GM12891 (cell line): ENCODE measurements around the gene REC8.

Experiments used
- DNase-seq: peaks from one replicate; pipeline ENCODE4 v3.0.0; 2011; ENCODE audit warnings: low spot score; ENCODE audit not compliant: insufficient read length
- FAIRE-seq: peaks from 2 replicates; lab custom pipeline; 2011; peaks lifted over from hg19 to GRCh38; lab: Jason Lieb, UNC
- PAX5 ChIP-seq: IDR thresholded peaks from 2 replicates; pipeline ENCODE4 v1.6.1; 2011; ENCODE audit warnings: low read length, moderate library complexity, mild to moderate bottlenecking; ENCODE audit not compliant: insufficient read depth, severe bottlenecking
- POLR2A ChIP-seq: IDR thresholded peaks from 2 replicates; pipeline ENCODE4 v1.6.1; 2011; ENCODE audit warnings: low read depth, low read length, control low read depth
- POLR2AphosphoS5 ChIP-seq: IDR thresholded peaks from 2 replicates; pipeline ENCODE4 v1.6.1; 2011; ENCODE audit warnings: low read depth, low read length, control low read depth
- POU2F2 ChIP-seq: IDR thresholded peaks from 2 replicates; pipeline ENCODE4 v1.6.1; 2011; ENCODE audit warnings: low read depth, mild to moderate bottlenecking, control low read depth, low read length, moderate library complexity
- SPI1 ChIP-seq: IDR thresholded peaks from 2 replicates; pipeline ENCODE4 v1.6.1; 2011; ENCODE audit warnings: low read depth, low read length, control low read depth
- TAF1 ChIP-seq: IDR thresholded peaks from 2 replicates; pipeline ENCODE4 v1.6.1; 2011; ENCODE audit warnings: low read depth, low read length, control low read depth

The REC8 gene

DNA sequence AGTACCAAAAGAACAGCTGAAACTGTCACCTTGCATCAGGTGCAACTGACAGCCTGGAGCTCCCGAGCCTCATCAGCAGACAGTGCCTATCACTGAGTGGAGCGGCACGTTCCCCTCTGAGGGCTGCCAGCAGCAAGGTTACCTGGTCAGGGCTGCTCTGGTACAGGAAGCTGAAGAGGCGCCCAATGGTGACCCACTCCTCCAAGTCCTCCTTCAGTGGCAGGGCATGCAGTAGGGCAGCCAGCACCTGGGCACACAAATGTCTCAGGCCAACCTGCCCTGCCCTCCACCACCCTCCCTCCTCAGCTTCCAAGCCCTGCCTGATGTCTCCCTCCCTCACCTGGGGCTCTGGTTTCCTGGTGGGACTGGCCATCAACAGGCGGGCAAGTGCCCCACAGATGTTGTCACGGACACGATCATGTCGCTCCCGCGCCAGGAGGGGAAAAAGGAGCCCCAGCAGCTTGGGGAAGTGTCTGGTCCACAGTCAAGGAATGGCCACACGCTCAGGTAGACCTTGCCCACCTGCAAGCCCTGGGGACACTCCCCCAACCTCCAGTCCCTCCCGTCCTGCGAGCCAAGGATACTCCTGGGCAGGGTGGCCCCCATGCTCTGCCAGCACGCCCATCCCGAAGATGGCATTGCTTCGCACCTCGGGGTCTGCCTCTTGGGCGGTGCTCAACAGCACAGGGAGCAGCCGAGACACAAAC lies 9.6 kb downstream of the REC8 start:
- peak; percentile 47; the same call in 1 of the 2 replicates for TF ChIP-seq POLR2A
- TF ChIP-seq POU2F2: no peak; the same call in none of the 2 replicates
- no peak for TF ChIP-seq PAX5
- FAIRE-seq: no peak
- no peak for DNase-seq

DNA sequence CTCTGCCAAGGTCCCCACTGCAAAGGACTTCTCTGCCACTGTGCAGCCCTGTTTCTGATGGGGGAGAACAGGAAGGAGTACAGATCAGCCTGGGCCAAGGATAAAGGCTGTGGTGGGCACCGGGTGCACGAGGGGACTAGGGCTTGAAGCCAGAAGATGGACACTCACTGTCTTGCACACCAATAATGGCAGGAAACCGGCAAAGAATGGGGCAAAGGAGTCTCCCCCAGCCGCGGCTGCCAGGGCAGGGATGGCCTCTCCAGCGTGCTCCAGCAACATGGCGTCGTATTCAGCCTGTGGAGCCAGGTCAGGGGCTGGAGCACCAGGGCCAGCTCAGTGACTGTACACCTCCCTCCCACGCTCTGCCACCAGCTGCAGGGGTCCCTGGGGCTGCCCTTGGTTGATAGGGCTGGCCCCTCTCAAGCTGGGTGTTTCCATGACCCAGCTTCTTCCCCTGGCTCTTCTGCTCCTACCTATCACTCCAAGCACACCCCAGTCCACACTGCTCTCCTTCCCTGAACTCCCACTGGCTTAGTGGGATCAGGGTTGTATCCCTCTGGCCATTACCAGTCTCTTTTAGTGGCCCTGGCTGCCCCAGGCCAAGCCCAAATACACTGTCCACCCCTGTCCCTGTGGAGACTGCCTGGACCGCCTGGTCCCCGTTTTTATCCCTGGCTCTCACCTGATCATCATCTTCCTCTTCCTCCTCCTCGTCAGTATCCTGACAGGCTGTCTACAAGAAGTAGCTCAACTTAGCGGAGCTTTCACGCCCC lies 10.4 kb downstream of the REC8 start:
- no peak for FAIRE-seq

DNA sequence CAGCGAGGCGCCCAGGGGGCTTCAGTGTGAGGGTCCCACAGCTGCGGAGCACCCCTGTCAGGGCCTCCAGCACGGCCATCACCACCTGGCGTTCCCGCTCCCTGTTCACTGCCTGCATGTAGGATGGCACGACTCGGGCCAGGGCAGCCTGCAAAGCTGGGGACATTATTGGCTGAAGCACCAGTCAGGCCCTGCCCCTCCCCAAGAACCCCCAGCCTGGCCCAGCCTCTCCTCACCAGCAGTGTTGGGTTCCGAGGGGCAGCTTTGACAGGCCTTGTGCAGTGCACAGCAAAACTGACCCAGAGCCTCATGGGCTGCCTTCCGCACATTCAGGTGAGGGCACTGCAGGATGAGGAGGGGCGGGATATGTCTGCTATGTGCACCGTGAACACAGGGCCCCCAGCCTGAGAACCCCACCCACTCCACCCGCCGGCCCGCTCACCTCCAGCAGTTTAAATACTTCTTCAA lies 11.2 kb downstream of the REC8 start:
- FAIRE-seq (no peak), DNase-seq (no peak)
- no peak for TF ChIP-seq TAF1
- peak; percentile 24; the same call in 1 of the 2 replicates for TF ChIP-seq POLR2AphosphoS5
- TF ChIP-seq PAX5: no peak
- TF ChIP-seq POLR2A: no peak; the same call in 1 of the 2 replicates
- TF ChIP-seq SPI1: no peak
- no peak for TF ChIP-seq POU2F2

More for the DNA sequence above, 10.4 kb downstream of the REC8 start:
- TF ChIP-seq PAX5 (no peak), SPI1 (no peak), POLR2AphosphoS5 (peak; percentile 59), POLR2A (peak; percentile 83), POU2F2 (peak; percentile 51; the same call in 1 of the 2 replicates), TAF1 (no peak)
- DNase-seq: no peak

DNA sequence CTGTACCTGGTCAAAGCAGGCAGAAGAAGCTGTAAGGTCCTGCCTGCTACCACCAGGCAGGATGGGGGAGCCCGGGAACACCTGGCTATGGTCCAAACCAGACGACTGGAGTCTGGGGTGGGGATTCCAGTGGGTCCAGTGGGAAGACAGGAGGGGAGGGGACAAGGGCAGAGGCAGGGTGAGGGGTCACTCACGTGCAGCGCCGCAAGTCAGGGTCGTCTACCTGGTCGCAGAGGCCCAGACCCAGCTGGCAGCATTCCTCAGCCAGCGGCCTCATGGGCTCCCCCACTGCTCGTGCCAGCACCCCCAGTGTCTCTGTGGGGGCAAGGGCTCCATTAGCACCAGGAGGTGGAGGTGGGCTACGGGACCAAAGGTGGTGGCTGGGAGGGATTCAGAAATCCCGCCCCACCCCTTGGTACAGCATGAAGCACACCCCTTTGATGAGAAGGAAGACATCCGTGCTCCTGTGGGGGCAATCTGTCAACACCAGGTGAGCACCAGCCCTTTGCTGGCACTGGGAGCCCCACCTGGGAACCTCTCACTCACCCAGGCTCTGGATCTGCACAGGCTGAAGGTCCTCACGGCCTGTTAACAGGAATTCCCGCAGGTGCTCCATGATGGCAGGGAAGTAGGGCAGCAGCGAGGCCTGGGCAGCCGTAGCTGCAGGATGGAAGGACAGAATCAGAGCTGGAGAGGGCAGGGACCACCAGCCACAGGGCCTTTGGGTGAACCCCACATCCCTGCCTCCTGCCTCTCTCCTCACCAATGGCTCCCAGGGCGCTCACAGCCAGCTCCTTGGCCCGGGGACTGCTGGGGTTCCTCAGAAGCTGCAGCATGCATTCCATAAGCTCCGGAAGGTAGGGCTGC lies 12.5 kb downstream of the REC8 start:
- FAIRE-seq: no peak
- TF ChIP-seq PAX5: no peak
- no peak for TF ChIP-seq POU2F2
- no peak for TF ChIP-seq TAF1
- TF ChIP-seq POLR2AphosphoS5: no peak; the same call in 1 of the 2 replicates
- TF ChIP-seq POLR2A: no peak; the same call in none of the 2 replicates
- TF ChIP-seq SPI1: no peak
- no peak for DNase-seq

DNA sequence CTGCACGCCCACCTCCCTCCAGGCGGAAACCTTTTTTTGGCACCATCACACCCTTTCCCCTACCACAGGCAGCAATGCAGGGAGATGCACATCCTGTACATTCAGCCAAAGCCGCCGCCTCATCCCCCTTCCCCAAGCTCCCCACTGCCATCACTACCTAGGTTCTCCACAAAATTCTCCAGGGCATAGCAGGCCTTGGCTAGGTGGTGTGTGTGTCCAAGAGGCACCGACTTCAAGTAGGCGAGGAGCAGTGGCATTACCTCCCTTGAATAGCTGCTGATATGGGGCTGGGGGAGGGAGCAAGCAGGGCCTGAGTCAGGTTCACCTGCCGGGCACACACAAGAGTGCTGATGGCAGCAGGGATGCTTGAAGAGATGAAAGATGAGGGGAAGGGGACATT lies 13.1 kb downstream of the REC8 start:
- no peak for FAIRE-seq
- DNase-seq: no peak

DNA sequence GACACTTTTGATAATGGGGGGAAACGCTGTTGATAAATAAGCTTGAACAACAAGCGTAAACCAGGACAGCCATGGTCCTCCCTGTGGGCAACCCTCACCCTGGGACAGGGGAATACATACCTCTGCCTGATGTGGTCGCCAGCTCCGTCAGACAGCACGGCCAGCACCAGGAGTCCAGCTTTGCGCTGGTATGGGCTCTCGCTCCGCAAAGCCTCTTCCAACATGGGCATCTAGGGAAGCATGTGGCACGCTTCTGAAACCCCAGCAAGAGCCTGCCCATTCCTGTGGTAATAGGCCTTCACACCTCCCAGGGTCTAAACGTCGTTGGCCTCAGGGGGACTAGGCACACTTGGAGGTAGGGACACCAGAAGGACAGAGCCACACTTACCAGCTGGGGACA lies 13.9 kb downstream of the REC8 start:
- TF ChIP-seq POU2F2 (no peak), TAF1 (no peak), POLR2AphosphoS5 (no peak), POLR2A (no peak), SPI1 (no peak), PAX5 (no peak)
- DNase-seq (no peak), FAIRE-seq (no peak)

More for the DNA sequence above, 13.1 kb downstream of the REC8 start:
- TF ChIP-seq POLR2AphosphoS5 (peak; percentile 28; the same call in 1 of the 2 replicates), PAX5 (no peak)

DNA sequence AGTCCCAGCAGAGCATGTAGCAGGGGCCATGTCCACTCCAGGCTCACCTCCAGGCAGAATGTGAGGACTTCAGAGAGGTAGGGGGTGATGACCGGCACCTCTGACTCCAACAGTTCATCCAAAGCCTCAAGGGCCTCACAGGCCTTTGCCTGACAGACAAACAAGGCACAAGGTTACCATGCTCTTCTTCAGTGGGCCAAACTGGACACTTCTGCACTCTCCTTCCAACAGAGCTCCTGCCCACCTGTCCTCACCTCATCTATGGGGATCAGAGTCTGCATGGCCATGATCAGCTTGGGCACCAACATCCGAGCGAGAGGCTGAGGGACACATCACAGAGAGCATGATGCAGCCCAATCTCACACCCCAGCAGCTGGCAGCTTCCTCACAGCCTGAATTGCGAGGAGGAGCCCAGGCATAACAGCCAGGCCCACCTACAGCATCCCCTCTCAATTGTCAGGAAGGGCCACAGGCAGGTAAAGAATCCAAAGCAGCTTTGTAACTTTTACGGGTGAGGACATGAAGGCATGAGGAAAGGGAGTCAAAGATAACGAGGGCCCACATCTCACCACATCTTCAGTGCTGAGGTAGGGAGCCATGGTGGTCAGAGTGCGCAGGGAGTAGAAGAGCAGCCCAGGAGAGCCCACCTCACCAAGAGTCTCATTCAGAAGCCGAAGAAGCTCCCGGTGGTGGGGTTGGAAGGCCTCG lies 15.1 kb downstream of the REC8 start:
- DNase-seq (no peak), FAIRE-seq (no peak)
- TF ChIP-seq SPI1 (no peak), PAX5 (no peak), POLR2AphosphoS5 (no peak), POU2F2 (no peak), POLR2A (no peak), TAF1 (no peak)

DNA sequence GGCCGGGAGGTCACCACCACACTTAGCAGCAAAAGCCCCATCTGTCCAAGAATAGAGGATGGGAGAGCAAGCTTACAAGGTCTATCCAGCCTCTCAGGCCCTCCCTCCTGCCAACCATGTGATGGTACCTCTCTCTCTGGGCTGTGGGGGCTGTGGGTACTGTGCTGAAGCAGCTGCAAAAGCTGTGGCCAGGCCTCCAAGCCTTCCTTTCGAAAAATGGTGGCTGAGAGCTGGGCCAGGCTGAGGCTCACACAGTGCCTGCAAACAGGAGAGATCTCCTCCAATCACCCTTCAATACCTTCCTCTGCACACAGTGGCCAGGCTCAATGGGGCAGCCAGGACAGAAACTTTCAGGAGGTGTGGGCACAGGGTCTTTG lies 15.6 kb downstream of the REC8 start:
- no peak for TF ChIP-seq PAX5
- TF ChIP-seq SPI1: no peak
- no peak for TF ChIP-seq POU2F2
- no peak for TF ChIP-seq TAF1
- TF ChIP-seq POLR2A: no peak
- TF ChIP-seq POLR2AphosphoS5: no peak
- DNase-seq (no peak), FAIRE-seq (no peak)
